ENCODE measurements around the gene ZKSCAN1.

GRCh38 chr7:99992330-99993038, 22.9 kb upstream of the ZKSCAN1 start:
- TF ChIP-seq CTCF (IDR thresholded peaks at IDR 0.05) (no peak), POLR2A (IDR thresholded peaks at IDR 0.05) (no peak)

Data from esophagus squamous epithelium (tissue), 4 donors.